Spinal cord (tissue), 10 donors: ENCODE results near the gene CD101. TPM values are rescaled to one million over a fixed set of nuclear protein-coding genes. Genes with fewer than 3 reads are reported as not detected.
A peak's percentile ranks its signal among the peaks of the same experiment; 100 is the strongest.
"Not testable (repeated sequence)": the region's sequence is repeated elsewhere in the genome, so short reads cannot be mapped to it uniquely, and the experiment has no call there.

Experiments used
- DNase-seq, 6 donors: peaks; one replicate each; pipeline versions ENCODE4 v3.0.0 to v3.0.0-alpha.2; 2013 to 2015; ENCODE audit warnings: low spot score in 6 of 6, low read depth in 4 of 6
- H3K27ac ChIP-seq: one replicate; pipeline ENCODE4 v1.5.1; 2013; ENCODE audit warnings: low read depth, low read length, control low read depth
- H3K27me3 ChIP-seq: one replicate; pipeline ENCODE4 v1.6.1; 2013; ENCODE audit warnings: low read length; ENCODE audit not compliant: control insufficient read depth, insufficient read depth
- H3K36me3 ChIP-seq: one replicate; pipeline ENCODE4 v1.6.1; 2013; ENCODE audit warnings: low read length; ENCODE audit not compliant: control insufficient read depth, insufficient read depth
- H3K4me1 ChIP-seq: one replicate; pipeline ENCODE4 v1.6.1; 2013; ENCODE audit warnings: low read length; ENCODE audit not compliant: control insufficient read depth, insufficient read depth
- H3K4me3 ChIP-seq: one replicate; pipeline ENCODE4 v1.5.1; 2013; ENCODE audit warnings: low read depth, low read length, control low read depth
- H3K9me3 ChIP-seq: one replicate; pipeline ENCODE4 v1.6.1; 2013; ENCODE audit warnings: low read length; ENCODE audit not compliant: control insufficient read depth, insufficient read depth
- WGBS: methylation state at CpG from one replicate; pipeline ENCODE4 v1.1.5; 2013; ENCODE audit warnings: missing lambda C conversion rate; ENCODE audit not compliant: insufficient coverage; 5-methylcytosine and 5-hydroxymethylcytosine counted together
- polyA plus RNA-seq, 2 donors: library from polyadenylated mRNA; unstranded; fragments of 120-200 nt; gene quantifications; one replicate each; pipeline ENCODE4 v1.2.1, GENCODE V29; 2013; ENCODE audit not compliant: insufficient read length in 2 of 2
- total RNA-seq, 2 donors: library from RNA; depleted of rRNA in 1 of 2; stranded (reverse); fragments of 120-200 nt in 1 of 2; fragments of >200 nt in 1 of 2; gene quantifications; one replicate each; pipeline versions ENCODE4 v1.2.3 to v1.2.4, GENCODE V29; 2013 to 2014
- donor health status: healthy.

The CD101 gene
- total and polyA plus RNA-seq, 4 donors = 1.4 to 6.5 (median 4.0) TPM

GRCh38 chr1:116962987-116963639 lies 38.4 kb upstream of the CD101 start:
- whole genome bisulfite sequencing = 95% methylated on average over 3 of the region's 4 CpGs
- H3K4me1 ChIP-seq = no peaks in the 10 kb centered on the region
- H3K36me3 ChIP-seq = peaks cover 44% of the 10 kb centered on the region
- no peaks in the 10 kb centered on the region for H3K9me3 ChIP-seq
- DNase-seq = no peak
- no peak overlapping the region for H3K4me3 ChIP-seq
- no peak overlapping the region for H3K27ac ChIP-seq
- H3K27me3 ChIP-seq = no peaks in the 10 kb centered on the region

- H3K27me3 ChIP-seq = no peaks in the 10 kb centered on the region
- no peak overlapping the region for H3K27ac ChIP-seq
- 96% methylated on average over 7 of the region's 11 CpGs for WGBS
These were observed 34.8 kb upstream of the CD101 start for GRCh38 chr1:116966791-116967190.

DNA sequence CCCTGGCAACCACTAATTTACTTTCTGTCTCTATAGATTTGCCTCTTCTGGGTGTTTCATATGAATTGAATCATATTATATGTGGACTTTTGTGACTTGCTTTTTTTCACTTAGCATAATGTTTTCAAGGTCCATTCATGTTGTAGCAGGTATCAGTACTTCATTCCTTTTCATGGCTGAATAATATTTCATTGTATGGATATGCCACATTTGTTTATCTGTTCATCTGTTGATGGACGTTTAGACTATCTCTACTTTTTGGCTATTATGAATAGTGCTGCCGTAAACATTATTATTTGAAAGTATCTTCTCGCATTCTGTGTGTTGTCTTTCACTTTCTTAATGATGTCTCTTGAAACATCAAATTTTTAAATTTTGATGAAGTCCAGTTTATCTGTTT lies 32.8 kb upstream of the CD101 start:
- H3K27ac ChIP-seq = no peak overlapping the region
- peaks cover 14% of the 10 kb centered on the region for H3K36me3 ChIP-seq
- no peak for DNase-seq
- peaks cover 4% of the 10 kb centered on the region for H3K4me1 ChIP-seq
- H3K27me3 ChIP-seq = no peaks in the 10 kb centered on the region
- no peak overlapping the region for H3K4me3 ChIP-seq
- H3K9me3 ChIP-seq = peaks cover 2% of the 10 kb centered on the region
- WGBS = no CpG with 5 or more reads among the region's 3 CpGs

More at GRCh38 chr1:116966791-116967190, 34.8 kb upstream of the CD101 start:
- H3K36me3 ChIP-seq = peaks cover 30% of the 10 kb centered on the region
- no peak for DNase-seq
- peaks cover 2% of the 10 kb centered on the region for H3K9me3 ChIP-seq
- no peak overlapping the region for H3K4me3 ChIP-seq
- H3K4me1 ChIP-seq = peaks cover under 1% of the 10 kb centered on the region

GRCh38 chr1:116971258-116971860 lies 30.2 kb upstream of the CD101 start:
- peaks cover 3% of the 10 kb centered on the region for H3K36me3 ChIP-seq
- DNase-seq = peak in 2 of 6 donors; percentile 43 to 51
- H3K27ac ChIP-seq = no peak overlapping the region
- no CpG with 5 or more reads among the region's 4 CpGs for WGBS
- H3K9me3 ChIP-seq = peaks cover 2% of the 10 kb centered on the region
- no peak overlapping the region for H3K4me3 ChIP-seq
- H3K27me3 ChIP-seq = no peaks in the 10 kb centered on the region
- peaks cover 4% of the 10 kb centered on the region for H3K4me1 ChIP-seq

GRCh38 chr1:116971965-116972673 lies 29.4 kb upstream of the CD101 start:
- Histone ChIP-seq H3K27me3 (no peaks in the 10 kb centered on the region), H3K36me3 (peaks cover 3% of the 10 kb centered on the region), H3K27ac (no peak overlapping the region), H3K4me3 (no peak overlapping the region), H3K9me3 (peaks cover 2% of the 10 kb centered on the region), H3K4me1 (peaks cover 4% of the 10 kb centered on the region)
- 61% methylated on average over 4 of the region's 6 CpGs for WGBS
- no peak for DNase-seq

GRCh38 chr1:116972674-116973030 lies 28.9 kb upstream of the CD101 start:
- H3K27me3 ChIP-seq = no peaks in the 10 kb centered on the region
- H3K4me1 ChIP-seq = peaks cover 4% of the 10 kb centered on the region
- H3K27ac ChIP-seq = no peak overlapping the region
- H3K9me3 ChIP-seq = peaks cover 2% of the 10 kb centered on the region
- WGBS = no CpG with 5 or more reads among the region's 2 CpGs
- no peak for DNase-seq
- H3K4me3 ChIP-seq = no peak overlapping the region
- peaks cover 3% of the 10 kb centered on the region for H3K36me3 ChIP-seq

- H3K4me3 ChIP-seq, H3K9me3 ChIP-seq, H3K27me3 ChIP-seq, H3K27ac ChIP-seq, DNase-seq: not testable (repeated sequence)
- Histone ChIP-seq H3K4me1 (peaks cover 14% of the 10 kb centered on the region), H3K36me3 (peaks cover 13% of the 10 kb centered on the region)
- WGBS = no CpG with 5 or more reads among the region's 1 CpG
These were observed 21.3 kb upstream of the CD101 start for GRCh38 chr1:116980309-116980708.

DNA sequence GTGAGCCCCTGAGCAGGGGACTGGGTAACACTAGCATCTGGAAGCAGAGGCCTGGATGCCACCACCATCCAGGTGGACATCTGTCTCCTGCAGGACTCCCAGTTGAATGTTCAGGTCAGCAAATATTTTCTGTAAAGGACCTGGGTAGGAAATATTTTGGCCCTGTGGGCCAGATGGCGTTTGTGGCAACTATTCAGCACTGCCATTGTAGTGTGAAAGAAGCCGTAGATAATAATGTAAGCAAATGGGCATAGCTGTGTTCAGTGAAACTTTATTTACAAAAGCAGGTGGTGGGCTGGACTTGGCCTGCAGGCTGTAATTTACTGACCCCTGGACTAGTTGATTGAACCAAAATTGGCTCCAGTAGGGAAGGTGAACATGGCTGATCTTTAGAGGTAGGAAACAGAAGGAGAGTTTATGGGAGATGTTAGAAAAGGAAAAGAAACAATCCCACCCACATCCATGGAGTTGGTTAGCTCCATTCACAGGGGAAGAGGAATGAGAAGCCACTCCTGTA lies 20.0 kb upstream of the CD101 start:
- H3K36me3 ChIP-seq = peaks cover 18% of the 10 kb centered on the region
- DNase-seq = no peak
- peaks cover 16% of the 10 kb centered on the region for H3K4me1 ChIP-seq
- H3K4me3 ChIP-seq = no peak overlapping the region
- H3K27ac ChIP-seq = no peak overlapping the region
- no peaks in the 10 kb centered on the region for H3K27me3 ChIP-seq
- H3K9me3 ChIP-seq = no peaks in the 10 kb centered on the region
- WGBS = 75% methylated on average over 2 of the region's 2 CpGs

GRCh38 chr1:116982319-116983004 lies 19.1 kb upstream of the CD101 start:
- Histone ChIP-seq H3K9me3 (no peaks in the 10 kb centered on the region), H3K4me3 (no peak overlapping the region), H3K4me1 (peaks cover 21% of the 10 kb centered on the region), H3K27me3 (no peaks in the 10 kb centered on the region), H3K36me3 (peaks cover 27% of the 10 kb centered on the region), H3K27ac (no peak overlapping the region)
- WGBS = 80% methylated on average over 8 of the region's 9 CpGs
- DNase-seq = no peak
